ENCODE results near the gene USP21.

DNA sequence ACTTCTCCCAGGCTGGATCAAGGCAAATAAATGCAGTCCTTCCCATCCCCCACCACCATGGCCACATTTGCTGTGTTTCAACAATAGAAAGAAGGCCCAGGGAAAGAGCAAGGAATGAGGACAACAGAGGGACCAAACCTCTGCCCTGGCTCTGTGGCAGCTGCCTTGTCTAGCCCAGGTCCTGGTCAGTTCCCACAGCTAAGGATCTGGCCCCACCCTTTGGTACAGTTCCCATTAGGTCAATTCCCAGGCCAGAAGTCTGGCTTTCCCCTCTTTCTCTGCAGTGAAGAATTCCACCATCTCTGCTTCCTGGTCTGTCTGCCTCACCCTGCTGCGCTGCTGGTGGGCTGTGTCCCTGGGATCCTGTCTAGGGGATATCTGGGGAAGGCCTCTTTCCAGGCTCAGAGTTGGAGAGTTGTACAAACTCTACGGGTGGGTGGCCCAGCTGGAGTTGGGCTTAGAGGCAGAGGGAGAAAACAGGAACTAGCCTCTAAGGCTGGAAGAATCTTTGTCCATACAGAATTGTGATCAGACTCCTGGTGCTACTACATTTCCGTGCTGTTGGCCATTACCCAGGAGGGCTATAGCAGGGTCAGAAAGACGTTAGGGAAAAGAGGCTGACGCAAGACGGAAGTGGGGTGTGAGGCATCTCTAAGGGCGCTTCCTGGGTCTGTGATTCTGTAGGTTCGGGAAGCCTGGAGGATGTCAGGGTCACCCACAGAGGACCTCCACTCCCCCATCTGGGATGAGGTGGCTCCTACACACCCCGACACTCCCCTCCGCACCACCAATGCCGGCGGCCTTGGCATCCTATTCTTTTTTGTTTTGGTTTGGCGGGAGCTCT is 41.9 kb downstream of the USP21 start:
- TF ChIP-seq POLR2A (IDR thresholded peaks at IDR 0.05) = no peak
- TF ChIP-seq, protein P1, sequence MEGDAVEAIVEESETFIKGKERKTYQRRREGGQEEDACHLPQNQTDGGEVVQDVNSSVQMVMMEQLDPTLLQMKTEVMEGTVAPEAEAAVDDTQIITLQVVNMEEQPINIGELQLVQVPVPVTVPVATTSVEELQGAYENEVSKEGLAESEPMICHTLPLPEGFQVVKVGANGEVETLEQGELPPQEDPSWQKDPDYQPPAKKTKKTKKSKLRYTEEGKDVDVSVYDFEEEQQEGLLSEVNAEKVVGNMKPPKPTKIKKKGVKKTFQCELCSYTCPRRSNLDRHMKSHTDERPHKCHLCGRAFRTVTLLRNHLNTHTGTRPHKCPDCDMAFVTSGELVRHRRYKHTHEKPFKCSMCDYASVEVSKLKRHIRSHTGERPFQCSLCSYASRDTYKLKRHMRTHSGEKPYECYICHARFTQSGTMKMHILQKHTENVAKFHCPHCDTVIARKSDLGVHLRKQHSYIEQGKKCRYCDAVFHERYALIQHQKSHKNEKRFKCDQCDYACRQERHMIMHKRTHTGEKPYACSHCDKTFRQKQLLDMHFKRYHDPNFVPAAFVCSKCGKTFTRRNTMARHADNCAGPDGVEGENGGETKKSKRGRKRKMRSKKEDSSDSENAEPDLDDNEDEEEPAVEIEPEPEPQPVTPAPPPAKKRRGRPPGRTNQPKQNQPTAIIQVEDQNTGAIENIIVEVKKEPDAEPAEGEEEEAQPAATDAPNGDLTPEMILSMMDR (IDR thresholded peaks at IDR 0.05) = no peak
